GM21717 (cell line): Measurements from ENCODE around the gene CD7.
"Not testable (repeated sequence)": the region's sequence is repeated elsewhere in the genome, so short reads cannot be mapped to it uniquely, and the experiment has no call there.

Experiments used
- ATAC-seq: cut with Tn5 transposase; IDR thresholded peaks from one replicate; pipeline ENCODE4 v1.9.1; 2021; ENCODE audit warnings: mild to moderate bottlenecking, moderate library complexity; ENCODE audit not compliant: unreplicated experiment

Gene CD7

DNA sequence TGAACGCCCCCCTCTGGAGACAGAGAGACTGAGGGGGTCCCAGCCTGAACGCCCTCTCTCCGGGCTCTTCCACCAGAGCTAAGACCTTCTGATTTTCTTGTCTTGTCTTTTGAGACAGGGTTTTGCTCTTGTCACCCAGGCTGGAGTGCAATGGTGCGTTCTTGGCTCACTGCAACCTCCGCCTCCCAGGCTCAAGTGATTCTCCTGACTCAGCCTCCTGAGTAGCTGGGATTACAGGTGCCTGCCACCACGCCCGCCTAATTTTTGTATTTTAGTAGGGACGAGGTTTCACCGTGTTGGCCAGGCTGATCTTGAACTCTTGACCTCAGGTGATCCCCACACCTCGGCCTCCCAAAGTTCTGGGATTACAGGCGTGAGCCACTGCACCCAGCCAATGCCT, 30.6 kb upstream of the CD7 start:
- ATAC-seq, result not testable (repeated sequence)

DNA sequence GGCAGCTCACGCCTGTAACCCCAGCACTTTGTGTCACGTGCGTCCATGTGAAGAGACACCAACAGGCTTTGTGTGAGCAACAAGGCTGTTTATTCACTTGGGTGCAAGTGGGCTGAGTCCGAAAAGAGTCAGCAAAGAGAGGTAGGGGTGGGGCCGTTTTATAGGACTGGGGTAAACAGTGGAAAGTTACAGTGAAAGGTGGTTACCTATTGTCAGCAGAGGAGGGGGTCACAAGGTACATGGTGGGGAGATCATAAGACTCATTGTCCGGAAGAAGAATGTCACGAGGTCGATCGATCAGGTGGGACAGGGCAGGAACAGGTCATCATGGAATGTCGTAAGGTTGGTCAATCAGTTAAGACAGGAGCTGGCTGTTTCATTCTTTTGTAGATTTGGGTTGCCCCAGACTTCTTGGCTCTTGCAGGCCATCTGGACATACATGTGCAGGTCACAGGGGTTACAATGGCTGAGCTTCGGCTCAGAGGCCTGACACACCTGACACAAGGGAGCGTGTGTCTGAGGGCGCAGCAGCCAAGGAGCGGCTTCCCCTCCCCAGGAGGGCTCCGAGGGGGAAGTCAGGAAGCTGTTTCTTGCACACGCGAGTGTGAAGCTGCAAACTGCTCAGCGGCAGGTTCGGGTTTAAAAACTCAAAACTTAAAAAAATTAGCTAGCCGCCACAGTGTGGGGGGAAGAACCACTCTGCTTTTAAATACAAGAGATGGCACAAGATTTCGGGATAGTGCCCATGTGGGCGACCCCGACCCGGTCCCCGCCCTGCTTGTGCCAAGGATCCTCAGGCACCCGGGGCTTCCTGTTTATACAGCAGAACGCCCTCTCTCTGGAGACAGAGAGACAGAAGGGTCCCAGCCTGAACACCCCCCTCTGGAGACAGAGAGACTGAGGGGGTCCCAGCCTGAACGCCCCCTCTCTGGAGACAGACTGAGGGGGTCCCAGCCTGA, 29.2 kb upstream of the CD7 start:
- no peak for ATAC-seq

DNA sequence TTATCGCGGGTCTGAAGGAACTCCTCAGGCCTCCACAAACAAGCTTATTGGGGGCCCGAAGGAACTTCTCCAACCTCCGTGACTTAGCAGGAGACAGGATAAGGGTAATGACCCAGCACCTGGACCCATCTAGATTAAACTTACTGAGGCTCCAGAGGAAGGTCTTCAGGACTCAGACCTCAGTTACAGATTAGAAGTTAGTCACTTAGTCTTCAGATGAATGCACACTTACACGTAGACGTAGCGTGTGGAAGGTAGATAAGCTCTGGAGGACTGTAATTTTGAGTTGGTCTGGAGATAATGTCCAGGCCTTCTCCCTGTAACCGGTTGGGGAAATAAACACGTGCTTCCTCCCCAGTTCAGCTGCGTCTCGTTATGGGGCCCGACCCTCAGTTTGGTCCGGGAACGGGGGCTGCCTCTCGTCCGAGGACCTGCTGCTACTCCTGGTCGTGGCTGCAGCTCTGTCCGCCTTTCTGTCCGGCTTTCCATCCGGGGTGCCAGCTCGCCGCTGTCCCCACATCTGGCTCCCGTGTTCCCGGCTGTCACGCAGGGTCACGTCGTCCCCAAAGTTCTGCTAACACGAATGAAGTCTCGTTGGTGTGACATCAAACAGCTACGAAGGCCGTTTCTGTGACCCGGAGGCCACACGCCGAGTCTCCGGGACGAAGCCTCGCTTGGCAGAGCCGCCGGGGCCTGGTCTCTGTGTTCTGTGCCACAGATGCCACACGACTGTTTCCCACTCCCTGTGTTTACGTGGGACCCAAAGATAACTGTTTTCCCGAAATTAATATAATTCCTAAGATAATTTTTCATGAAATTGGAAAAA, 28.0 kb upstream of the CD7 start:
- no peak for ATAC-seq

DNA sequence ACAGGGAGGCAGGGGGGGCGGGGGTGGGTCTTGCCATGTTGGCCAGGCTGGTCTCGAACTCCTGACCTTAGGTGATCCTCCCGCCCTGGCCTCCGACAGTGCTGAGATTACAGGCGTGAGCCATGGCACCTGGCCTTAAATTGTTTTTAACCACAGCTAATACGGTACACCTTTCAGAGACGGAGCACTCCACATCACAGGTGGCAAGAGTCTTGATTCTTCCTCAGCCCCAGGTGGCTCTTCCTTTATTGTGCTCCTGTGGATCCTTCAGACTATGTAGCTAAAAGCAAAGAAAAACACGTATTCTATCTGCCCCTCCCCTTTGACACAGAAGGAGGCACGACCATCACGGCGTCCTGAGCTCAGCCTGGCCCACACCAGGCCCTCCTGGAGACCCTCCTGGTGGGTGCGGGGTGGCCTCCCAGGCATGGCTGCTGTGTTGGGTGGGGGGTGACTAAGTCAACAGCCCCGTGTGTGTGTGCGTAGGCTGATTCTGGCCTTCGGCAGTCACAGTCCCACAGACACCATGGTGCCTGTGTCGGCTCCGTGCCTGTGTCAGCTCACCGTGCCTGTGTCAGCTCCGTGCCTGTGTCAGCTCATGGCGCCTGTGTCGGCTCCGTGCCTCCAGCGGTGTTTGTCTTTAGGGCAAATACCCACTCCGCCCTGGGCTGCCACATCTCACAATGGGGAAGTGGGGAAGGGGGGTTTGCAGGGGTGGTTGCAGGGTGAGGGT, 26.9 kb upstream of the CD7 start:
- ATAC-seq, result no peak

DNA sequence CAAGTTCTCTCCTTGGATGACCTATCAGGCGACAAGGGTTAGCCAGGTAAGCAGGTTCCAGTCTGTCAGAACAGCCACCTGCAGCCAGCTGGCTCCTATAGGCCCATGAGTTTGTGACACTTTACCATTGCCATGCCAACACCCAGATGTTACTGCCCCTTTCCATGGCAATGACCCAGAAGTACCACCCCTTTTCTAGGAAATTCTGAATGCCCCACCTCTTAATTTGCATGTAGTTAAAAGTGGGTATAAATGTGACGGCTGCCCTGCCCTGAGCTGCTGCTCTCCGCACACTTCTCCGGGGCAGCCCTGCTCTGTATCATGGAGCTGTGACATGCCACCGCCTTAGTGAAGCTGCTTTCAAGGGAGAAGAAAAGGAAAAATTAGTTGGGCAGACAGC, 26.2 kb upstream of the CD7 start:
- no peak for ATAC-seq

DNA sequence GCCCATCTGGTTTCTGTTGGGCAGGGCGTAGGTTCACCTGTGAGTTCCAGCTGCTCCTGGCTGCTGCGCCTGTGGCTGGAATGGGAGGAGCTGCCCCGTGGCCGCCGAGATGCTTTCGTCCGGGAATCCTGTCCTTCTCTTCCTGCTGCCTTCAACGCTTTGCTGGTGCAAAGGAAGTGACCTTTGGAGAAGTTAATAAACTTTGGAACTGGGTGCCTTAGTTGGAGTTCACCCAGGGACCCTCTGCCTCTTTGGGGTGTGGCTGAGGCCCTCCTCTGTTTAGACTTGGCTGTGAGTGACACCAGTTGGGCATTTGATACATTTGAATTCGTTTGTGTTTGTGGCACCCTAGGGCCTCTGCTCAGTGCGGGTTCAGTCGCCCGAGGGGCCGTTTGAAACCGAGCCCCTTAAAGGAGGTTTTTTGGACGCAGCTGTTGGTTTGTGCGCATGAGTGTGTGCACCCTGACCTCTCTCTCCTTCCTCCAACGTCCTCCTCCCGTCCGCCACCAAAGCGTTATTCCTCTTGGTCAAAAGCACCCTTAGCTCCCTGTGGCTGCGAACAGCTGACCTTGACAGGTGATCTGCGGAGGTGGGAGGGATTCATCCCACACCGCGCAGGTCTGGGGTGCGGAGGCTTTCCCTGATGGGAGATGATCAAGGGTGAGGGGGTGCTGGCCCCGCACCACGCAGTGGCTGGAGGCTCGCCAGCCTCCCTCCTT, 25.1 kb upstream of the CD7 start:
- ATAC-seq, result no peak

DNA sequence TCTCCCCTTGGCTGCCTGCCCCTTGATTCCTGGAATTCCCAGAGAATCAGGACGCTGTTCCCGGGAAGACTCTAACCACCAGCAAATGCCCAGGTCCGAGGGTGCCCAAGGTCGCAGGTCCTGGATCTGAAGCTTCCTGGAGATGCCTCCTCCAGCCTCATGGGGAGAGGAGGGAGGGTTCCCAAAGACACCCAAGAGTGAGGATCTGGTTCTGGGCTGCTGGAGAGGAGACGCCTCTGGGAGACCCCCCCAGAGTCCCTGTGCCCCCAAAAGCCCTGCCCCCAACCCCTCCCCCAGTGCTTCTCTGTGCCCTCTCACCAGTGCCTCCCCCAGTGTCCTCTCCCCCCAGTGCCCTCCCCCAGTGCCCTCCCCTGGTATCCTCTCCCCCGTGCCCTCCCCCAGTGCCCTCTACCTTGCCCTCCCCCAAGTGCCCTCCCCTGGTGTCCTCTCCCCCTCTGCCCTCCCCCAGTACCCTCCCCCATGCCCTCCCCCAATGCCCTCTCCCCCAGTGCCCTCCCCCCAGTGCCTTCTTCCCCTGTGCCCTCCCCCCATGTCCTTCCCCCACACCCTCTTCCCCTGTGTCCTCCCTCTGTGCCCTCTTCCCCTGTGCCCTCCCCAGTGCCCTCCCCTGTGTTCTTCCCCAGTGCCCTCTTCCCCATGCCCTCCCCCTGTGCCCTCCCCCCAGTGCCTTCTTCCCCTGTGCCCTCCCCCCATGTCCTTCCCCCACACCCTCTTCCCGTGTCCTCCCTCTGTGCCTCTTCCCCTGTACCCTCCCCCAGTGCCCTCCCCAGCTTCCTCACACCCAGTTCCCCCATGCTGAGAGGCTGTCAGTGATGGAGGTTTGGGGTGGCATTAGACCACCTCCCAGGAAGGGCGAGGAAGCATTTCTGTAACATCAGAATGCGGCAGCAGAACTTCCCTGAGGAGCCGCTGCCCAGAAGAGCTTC, 22.5 kb upstream of the CD7 start:
- no peak for ATAC-seq

DNA sequence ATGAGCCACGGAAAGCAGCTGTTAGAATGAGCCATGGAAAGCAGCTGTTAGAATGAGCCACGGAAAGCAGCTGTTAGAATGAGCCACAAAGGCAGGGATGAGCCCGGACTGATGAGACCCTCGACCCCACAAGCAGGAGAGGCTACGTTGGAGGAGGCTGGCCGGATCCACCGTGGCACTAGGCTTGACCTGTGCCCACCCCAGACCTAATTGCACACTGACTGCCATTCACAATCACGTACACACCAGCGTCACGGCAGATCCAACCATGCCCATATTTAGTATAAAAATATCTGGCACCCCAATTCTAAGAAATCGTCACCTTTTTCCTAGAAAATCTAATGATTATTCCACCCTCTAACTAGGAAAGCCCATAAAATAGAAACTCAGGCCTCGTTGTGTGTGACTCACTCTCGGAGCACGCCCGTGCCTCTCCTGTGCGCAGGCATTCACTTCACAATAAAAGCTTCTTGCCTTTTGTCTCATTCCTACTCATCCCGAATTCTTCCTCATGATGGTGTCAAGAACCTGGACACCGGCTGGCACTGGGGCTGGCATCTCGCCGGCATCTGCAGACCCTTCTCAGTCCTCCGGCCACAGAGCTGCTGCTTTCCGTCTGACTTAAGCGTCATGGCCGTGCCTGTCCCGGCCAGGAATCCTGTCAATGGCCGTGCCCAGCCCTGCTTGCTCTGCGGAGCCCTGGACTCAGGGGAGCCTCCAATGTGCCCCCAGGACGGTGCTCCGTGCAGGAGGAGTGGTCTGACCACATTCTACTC, 21.6 kb upstream of the CD7 start:
- no peak for ATAC-seq

DNA sequence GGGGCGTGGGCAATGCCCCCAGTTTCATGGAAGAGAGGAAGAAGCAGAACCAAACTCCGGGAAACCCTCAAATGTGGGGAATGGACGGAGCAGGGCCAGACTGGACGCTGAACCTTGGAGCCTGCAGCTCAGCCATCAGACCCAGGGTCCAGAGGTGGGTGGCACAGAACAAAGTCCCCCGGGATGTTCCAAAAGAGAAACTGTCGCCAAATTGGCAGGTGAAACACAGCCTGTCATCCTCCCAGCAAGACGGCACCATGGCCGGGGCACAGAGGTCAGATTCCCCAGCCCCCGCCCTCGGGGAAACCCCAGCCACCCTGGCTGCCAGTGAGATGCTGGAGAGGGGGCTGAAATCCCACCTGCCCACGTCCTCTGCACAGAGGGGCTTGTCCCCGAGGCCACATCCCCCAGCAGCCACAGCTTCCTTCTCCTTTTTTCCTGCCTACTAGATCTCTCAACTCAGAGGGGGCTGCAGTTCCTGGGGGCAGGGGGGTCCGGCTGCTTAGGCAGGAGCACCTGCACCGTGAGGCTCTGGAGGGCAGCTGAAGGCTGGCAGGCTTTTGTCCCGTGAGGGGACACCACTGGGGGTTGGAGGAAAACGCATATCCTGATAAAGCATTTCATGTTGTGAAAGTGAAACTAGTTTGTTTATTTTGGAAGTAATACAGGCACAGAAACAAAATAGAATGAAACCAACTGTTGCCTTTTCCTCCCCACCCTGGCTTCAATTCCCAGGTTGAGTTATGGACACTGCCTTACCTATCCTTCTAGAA, 17.4 kb upstream of the CD7 start:
- ATAC-seq, result no peak

DNA sequence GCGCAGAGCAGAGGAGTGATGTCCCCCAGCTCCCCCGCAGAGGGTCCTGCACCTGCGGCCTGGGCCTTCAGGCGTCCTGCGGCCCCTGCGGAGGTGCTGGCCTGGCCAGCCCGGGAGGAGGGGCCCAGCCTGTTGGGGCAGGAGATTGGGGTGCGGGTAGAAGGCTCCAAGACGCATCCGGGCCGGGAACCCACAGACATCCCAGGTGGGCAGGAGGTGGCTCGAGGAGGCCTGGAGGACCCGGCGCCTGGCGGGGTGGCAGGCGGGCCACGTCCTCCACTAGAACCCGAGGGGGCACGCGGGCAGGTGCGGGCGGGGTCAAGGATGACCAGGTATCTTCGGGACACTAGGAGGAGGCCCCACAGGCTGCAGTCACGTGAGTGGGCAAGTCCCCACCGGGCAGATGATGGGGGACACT, 16.8 kb upstream of the CD7 start:
- no peak for ATAC-seq

DNA sequence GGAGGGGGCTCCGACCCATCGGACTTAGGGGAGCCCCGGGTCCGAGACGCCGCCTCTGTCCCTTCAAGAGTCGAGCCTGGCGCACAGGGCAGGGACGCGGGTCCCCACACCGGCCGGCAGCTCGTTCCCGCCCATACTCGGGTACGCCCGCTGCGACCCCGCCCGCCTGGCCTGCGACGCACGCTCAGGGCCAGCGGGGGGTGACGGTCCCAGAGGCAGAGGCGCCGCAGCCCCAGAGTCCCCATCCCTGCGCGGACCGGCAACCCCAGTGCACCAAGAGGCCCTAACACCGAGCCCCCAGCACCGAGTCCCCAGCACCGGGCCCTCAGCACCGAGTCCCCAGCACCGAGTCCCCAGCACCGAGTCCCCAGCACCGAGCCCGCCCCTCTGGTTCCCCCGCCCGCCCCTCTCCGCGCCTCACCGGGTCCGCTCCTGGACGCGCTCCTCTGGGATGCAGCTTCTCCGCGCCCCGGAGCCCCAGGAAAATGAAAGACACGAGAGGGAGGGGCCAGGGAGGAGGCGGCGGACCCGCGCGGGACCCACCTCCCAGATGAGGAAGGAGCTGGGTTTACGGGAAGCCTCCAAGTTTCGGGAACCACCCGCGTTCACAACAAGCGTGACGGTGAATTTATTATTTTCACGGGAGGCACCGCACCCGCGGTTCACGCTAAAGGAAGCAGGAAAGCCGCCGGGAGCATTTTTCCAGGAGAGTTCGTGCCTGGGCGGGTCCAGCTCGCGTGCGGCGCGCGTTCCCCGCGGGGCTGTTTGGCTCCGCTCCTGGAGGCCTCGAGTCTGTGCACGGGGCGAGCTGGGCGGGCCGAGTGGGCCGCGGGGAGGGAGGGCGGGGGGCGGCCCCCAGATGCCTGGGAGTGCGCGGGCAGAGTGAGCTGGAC, 16.1 kb upstream of the CD7 start, which contains the start of gene SECTM1:
TSS of gene SECTM1 (minus strand) at position 488 of the 893 bp plus-strand sequence. CDS start 6,526 bp downstream, outside the sequence.
- no peak for ATAC-seq

DNA sequence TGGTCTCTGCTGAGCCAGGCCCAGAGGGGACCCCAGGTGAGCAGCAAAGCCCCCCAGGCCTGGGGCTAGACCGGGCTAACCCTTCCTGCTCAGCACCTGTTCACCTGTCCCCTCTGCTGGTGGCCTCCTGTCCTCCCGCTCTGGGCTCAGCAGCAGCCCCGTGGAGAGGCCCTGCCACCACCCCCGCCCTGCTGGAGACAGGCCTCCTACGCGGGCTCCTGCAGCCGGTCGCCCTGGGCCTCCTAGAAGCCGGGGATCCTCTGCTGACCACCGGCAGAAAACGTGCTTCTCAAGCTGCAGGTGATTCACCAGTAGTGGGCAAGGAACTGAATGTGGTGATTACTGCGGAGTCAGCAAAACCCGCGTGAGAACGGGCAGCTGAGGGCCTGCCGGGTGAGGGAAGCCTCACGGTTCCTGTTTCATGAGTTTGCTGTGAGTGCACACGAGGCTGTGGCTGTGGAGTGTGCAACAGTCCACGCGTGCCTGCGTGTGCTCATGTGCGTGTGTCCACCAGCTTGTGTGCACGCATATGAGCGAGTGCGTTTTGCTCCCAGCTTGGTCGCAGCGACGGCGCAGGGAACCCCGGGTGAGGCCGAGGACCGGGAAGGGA, 15.4 kb upstream of the CD7 start:
- ATAC-seq, result no peak

DNA sequence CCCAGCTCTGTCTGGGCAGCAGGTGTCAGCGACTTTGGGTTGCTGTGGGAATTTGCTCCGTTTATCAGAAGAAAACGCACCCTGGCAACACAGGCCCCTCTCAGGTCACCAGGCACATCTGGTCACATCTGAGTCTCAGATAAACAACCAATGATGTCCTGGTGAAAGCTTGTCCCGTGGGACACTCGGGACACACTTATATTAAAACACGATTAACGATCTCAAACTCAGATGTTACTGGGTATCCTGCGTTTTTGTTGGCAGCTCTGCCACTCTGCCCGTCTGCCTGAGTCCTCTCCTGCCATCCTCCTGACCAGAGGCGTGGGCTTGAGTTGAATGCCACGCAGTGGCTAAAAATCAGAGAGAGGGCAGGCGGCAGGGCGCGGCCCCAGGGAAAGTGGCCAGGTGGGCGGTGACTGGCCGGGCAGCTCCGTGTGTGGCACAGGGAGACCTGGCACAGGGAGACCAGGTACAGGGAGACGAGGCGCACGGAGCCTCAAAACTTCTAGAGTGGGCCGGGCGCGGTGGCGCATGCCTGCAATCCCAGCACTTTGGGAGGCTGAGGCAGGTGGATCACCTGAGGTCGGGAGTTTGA, 14.0 kb upstream of the CD7 start:
- no peak for ATAC-seq

DNA sequence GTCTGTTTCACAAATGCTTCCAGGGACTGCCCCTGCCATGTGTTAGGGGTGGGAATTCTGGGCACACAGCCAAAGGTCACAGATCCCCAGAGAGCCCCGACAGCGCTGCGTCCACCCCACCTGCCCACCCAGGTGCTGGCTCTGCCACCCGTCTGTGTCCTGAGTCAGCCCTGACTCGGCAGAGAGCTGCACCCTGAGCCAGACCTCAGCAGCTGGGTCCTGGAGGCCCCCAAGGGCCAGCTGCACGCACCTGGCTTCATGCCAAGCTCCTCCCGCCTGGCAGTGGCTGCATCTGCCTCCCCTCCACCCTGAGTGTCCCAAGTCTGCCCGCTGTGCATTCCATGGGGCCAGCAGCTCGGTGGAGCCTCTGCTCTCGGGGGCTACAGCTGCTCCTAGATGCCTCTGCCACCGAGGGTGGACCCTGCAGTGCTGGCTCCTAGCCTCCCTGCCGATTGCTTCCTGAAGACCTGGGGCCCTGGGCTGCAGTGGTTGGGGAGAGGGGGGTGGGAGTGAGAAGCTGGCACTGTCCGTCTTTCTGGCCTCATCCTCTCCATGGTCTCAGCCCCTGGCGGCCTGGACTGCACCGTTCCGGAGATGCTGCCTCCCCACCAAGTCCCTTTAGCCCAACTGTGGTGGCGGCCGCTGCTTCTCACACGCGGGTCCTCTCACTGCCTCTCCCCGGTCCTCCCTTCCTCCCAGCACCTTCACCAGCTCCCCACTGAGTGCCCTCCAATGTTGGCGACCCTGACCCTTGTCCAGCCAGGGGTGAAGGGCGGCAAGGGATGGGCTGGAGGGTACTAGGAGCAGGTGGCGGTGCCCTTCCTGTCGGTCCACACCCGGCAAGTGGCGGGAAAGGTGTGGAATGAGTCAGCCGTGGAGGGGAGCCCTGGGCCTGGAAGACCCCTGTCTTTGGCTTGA, 13.2 kb upstream of the CD7 start:
- no peak for ATAC-seq
